Chondrocyte (in vitro differentiated cells): ENCODE data around the gene METTL3. TPM values are rescaled to one million over a fixed set of nuclear protein-coding genes. Genes with fewer than 3 reads are reported as not detected.

Experiments
- DNase-seq: peaks from one replicate; pipeline ENCODE4 v3.0.0; 2021; ENCODE audit warnings: mixed read lengths, low spot score
- H3K27ac Mint-ChIP-seq: one replicate; pipeline ENCODE4 v1.8.0; 2021; ENCODE audit warnings: mild to moderate bottlenecking, moderate library complexity, mixed read lengths; ENCODE audit not compliant: unreplicated experiment
- H3K27me3 Mint-ChIP-seq: 2 replicates; pipeline ENCODE4 v1.8.0; 2021; ENCODE audit warnings: low read depth, mixed read lengths
- H3K36me3 Mint-ChIP-seq: 2 replicates; pipeline ENCODE4 v1.8.0; 2021; ENCODE audit warnings: low read depth, mixed read lengths
- H3K4me1 Mint-ChIP-seq: 2 replicates; pipeline ENCODE4 v1.8.0; 2021; ENCODE audit warnings: low read depth, mild to moderate bottlenecking, mixed read lengths
- H3K4me3 Mint-ChIP-seq: one replicate; pipeline ENCODE4 v1.8.0; 2021; ENCODE audit warnings: mild to moderate bottlenecking, moderate library complexity, mixed read lengths; ENCODE audit not compliant: unreplicated experiment
- H3K9me3 Mint-ChIP-seq: 2 replicates; pipeline ENCODE4 v1.8.0; 2021; ENCODE audit warnings: low read depth, mixed read lengths
- total RNA-seq: library from RNA; stranded (reverse); gene quantifications from 3 replicates; pipeline ENCODE4 v1.2.1, GENCODE V29; 2021
- TF ChIP-seq, protein P1 (sequence below): fragments of 200-600 bp; sonication (generic); IDR thresholded peaks from 2 replicates; pipeline ENCODE4 v1.5.0; 2021; ENCODE audit warnings: antibody characterized with exemption, mild to moderate bottlenecking, moderate library complexity

Gene METTL3
- total RNA-seq, 1 donor from 2014 or later, result 29.3 TPM

DNA sequence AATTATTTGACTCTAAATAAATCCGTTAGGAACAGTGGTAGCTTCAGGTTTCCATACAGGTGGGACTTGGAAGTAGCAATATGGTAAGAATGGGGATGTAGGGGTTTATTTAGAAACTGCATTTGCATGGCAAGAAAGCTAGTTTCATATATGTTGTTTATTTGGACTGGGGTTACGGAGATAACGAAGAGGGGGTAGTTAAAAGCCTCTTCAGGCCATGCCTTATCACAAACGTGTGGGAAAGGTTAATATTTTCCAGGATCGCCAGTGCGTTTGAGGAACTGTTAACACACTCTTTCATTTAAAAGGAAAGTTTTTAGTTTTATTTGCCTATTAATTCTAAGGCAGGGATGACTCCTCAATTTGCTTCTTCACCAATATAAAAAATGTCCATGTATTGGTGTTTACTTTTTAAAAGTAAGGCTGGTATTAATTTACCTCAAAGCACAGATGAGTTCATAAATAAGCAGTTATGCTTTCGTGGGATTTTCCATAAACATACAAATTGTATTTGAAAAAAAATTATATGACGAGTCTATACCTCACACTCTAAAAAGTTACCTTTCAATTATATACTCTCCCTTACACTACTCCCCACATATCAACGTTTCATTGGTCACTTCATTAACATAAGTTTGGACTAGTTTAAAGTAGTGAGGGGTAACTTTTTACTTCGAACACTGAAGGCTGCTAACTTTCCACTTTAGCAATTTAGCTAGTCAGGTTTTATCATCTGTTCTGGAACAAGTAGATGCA, 35.2 kb downstream of the METTL3 start:
- H3K9me3 Mint-ChIP-seq, result no peaks in the 10 kb centered on the region
- peaks cover 9% of the 10 kb centered on the region for H3K36me3 Mint-ChIP-seq
- peak overlapping the region; percentile 100 for H3K4me3 Mint-ChIP-seq
- no peak for DNase-seq
- peaks cover 26% of the 10 kb centered on the region for H3K4me1 Mint-ChIP-seq
- peak overlapping the region; percentile 100 for H3K27ac Mint-ChIP-seq
- TF ChIP-seq, protein P1, sequence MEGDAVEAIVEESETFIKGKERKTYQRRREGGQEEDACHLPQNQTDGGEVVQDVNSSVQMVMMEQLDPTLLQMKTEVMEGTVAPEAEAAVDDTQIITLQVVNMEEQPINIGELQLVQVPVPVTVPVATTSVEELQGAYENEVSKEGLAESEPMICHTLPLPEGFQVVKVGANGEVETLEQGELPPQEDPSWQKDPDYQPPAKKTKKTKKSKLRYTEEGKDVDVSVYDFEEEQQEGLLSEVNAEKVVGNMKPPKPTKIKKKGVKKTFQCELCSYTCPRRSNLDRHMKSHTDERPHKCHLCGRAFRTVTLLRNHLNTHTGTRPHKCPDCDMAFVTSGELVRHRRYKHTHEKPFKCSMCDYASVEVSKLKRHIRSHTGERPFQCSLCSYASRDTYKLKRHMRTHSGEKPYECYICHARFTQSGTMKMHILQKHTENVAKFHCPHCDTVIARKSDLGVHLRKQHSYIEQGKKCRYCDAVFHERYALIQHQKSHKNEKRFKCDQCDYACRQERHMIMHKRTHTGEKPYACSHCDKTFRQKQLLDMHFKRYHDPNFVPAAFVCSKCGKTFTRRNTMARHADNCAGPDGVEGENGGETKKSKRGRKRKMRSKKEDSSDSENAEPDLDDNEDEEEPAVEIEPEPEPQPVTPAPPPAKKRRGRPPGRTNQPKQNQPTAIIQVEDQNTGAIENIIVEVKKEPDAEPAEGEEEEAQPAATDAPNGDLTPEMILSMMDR, result no peak
- no peaks in the 10 kb centered on the region for H3K27me3 Mint-ChIP-seq

DNA sequence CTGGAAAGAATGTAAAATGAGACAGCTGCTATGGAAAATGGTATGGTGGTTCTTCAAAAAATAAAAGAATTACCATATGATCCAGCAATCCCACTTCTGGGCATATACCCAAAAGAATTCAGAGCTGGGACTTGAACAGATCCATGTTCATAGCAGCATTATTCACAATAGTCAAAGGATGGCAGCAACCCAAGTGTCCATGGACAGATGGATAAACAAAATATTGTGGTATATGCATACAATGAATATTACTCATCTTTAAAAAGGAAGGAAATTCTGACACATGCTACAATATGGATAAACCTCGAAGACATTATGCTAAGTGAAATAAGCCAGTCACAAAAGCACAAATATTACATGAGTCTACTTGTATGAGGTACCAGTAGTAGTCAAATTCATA, 43.5 kb downstream of the METTL3 start:
- Mint-ChIP-seq H3K27me3 (no peaks in the 10 kb centered on the region), H3K4me1 (peaks cover 7% of the 10 kb centered on the region), H3K4me3 (no peak overlapping the region), H3K27ac (no peak overlapping the region), H3K9me3 (no peaks in the 10 kb centered on the region), H3K36me3 (peaks cover 24% of the 10 kb centered on the region)
- DNase-seq, result no peak
- TF ChIP-seq, protein P1, result no peak

GRCh38 chr14:21455912-21456667, 55.0 kb downstream of the METTL3 start, which contains the start of gene CHD8:
TSS of gene CHD8 (minus strand) at chr14:21456123. CDS start at chr14:21431643, 24,480 bp downstream.
- TF ChIP-seq, protein P1, result peak; percentile 82
- peak; percentile 100 for DNase-seq
- Mint-ChIP-seq H3K36me3 (peaks cover 8% of the 10 kb centered on the region), H3K9me3 (no peaks in the 10 kb centered on the region), H3K27ac (peak within 1 kb of the TSS; percentile 100), H3K27me3 (no peaks in the 10 kb centered on the region), H3K4me1 (peaks cover 33% of the 10 kb centered on the region), H3K4me3 (peak within 1 kb of the TSS; percentile 91)

DNA sequence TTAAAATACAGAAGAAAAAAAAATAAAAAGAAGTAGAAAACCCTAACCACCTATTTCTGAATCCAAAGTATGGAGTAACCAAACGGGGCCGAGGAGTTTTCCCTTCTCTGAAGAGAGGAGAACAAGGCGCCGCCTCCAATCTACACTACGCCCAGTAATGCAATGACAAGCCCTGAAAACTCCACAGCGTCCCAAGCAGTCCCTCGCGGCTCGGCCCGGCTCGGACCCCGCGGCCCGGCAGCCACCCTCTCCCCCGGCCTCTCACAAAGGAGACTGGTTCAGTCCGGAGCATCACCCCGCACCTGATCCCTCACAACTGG, 55.6 kb downstream of the METTL3 start:
- Mint-ChIP-seq H3K9me3 (no peaks in the 10 kb centered on the region), H3K27ac (peak overlapping the region; percentile 100), H3K27me3 (no peaks in the 10 kb centered on the region), H3K4me3 (peak overlapping the region; percentile 91), H3K36me3 (peaks cover 5% of the 10 kb centered on the region), H3K4me1 (peaks cover 36% of the 10 kb centered on the region)
- TF ChIP-seq, protein P1, result no peak
- no peak for DNase-seq

- no peak for DNase-seq
- Mint-ChIP-seq H3K9me3 (no peaks in the 10 kb centered on the region), H3K36me3 (peaks cover 5% of the 10 kb centered on the region), H3K27me3 (no peaks in the 10 kb centered on the region), H3K4me3 (peak overlapping the region; percentile 91), H3K27ac (peak overlapping the region; percentile 100), H3K4me1 (peaks cover 42% of the 10 kb centered on the region)
- TF ChIP-seq, protein P1, result no peak
These were observed 56.1 kb downstream of the METTL3 start for GRCh38 chr14:21454843-21455544.
